ENCODE measurements around the gene NEDD4.
"Not testable (repeated sequence)": the region's sequence is repeated elsewhere in the genome, so short reads cannot be mapped to it uniquely, and the experiment has no call there.

The NEDD4 gene

GRCh38 chr15:55954862-55955605 is 38.4 kb downstream of the NEDD4 start:
- no peak for DNase-seq (ENCODE audit: low spot score)

- peak; percentile 21 for DNase-seq (ENCODE audit: low spot score)
Observed at GRCh38 chr15:55952501-55953274, 40.7 kb downstream of the NEDD4 start.

- DNase-seq (ENCODE audit: low spot score) = not testable (repeated sequence)
Observed at GRCh38 chr15:55944606-55945005, 48.8 kb downstream of the NEDD4 start.

GRCh38 chr15:55942332-55942731 is 51.1 kb downstream of the NEDD4 start:
- no peak for DNase-seq (ENCODE audit: low spot score)

DNA sequence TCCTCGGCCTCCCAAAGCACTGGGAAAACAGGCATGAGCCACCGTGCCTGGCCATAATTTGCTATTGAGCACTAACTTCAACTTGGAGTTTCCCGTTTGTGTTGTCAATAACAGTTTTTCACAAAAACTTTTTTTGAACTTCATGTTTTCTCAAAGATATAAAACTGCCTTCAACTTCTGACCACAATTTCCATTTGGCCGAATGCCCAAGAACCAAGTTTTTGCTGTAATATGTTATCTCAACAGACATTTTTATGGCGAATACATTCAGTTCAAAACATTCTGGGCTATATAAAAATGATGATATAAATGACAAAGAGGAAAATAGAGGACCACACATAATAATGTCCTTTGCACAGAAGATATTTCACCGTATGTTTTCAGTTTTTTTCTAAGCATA is 56.4 kb downstream of the NEDD4 start:
- no peak for DNase-seq (ENCODE audit: low spot score)

DNA sequence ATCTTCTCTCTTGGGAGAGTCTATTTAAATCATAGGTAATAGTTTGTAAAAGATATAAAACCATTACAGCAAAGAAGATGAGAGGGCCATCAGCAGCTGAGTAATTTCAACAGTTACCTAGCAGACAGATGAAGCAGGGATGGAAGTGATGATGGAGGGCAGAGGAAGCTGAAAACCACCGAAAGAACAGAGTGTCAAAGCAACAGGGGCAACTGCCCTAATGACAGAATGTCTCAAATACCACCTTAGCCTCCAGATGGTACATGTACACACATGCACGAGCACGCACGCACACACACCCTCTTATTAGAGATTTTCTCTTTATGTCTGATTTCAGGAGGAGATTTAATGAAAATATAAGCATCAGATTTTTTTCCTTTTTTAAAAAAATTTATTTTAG is 64.5 kb downstream of the NEDD4 start:
- no peak for DNase-seq (ENCODE audit: low spot score)

- no peak for DNase-seq (ENCODE audit: low spot score)
Observed at GRCh38 chr15:55921744-55922143, 71.7 kb downstream of the NEDD4 start.

DNA sequence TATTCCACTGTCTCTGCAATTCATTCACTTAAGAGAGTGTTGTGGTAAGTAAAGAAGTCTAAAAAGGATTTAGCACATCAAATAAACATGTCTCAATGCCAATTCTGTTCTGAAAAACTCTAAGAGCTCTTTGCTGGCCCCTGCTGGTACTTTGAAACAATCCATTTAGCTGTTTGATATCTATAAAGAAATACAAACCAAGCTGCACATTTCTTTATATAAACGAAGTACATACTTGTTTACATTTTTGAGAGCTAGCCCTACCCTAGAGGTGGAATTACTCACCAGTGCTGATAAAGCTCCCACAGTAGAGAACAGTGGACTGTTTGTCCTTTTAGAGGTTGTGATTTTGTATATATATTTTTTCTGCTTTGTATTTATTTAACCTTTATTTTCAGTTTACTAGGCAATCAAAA is 75.5 kb downstream of the NEDD4 start:
- peak; percentile 71 for DNase-seq (ENCODE audit: low spot score)

GRCh38 chr15:55916666-55917409 is 76.6 kb downstream of the NEDD4 start:
- peak; percentile 82 for DNase-seq (ENCODE audit: low spot score)

GRCh38 chr15:55915876-55916567 is 77.4 kb downstream of the NEDD4 start:
- DNase-seq (ENCODE audit: low spot score) = no peak

- no peak for DNase-seq (ENCODE audit: low spot score)
Observed at GRCh38 chr15:55915221-55915620, 78.2 kb downstream of the NEDD4 start.

- no peak for DNase-seq (ENCODE audit: low spot score)
Observed at GRCh38 chr15:55914446-55914845, 79.0 kb downstream of the NEDD4 start.

GRCh38 chr15:55912982-55913381 is 80.4 kb downstream of the NEDD4 start:
- no peak for DNase-seq (ENCODE audit: low spot score)

- DNase-seq (ENCODE audit: low spot score) = peak; percentile 87
Observed at GRCh38 chr15:55909036-55909811, 84.2 kb downstream of the NEDD4 start.

DNA sequence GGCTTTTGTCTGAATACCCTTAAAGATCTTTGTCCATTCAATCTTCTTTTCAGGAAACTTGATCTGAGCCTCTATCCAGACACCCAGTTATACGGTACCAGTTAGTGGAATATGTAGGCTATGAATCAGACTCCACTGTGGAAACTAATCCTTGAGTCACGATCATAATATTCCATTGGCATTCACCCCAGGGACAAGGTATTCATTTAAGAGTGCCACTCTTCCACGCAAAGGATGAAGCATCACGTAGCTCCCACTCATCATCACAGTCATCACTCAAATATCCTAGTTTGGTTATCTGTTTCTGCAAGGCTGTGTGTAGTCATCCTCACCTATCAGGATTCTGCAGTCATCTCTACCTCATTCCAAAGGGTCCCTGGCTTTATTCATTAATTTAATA is 85.6 kb downstream of the NEDD4 start:
- peak; percentile 99 for DNase-seq (ENCODE audit: low spot score)

- DNase-seq (ENCODE audit: low spot score) = no peak
Observed at GRCh38 chr15:55902981-55903380, 90.4 kb downstream of the NEDD4 start.

- DNase-seq (ENCODE audit: low spot score) = no peak
Observed at GRCh38 chr15:55900019-55900418, 93.4 kb downstream of the NEDD4 start.

DNA sequence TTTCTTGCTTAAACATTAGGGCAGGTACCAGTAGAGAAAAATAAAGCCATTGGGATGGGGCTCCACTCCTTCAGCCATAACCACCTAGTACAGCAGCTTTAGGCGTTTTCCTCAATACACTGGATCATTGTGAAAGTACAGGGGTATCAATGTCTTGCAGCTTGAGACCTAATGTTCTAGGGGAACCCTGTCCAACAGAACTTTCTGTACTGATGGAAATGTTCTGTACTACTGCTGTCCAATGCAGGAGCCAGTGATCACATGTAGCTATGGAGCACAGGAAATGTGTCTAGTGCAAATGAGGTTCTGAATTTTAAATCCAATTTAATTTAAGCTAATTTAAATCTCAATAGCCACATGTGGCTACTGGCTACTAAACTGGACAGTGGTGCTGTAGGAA is 93.9 kb downstream of the NEDD4 start:
- DNase-seq (ENCODE audit: low spot score) = no peak

DNA sequence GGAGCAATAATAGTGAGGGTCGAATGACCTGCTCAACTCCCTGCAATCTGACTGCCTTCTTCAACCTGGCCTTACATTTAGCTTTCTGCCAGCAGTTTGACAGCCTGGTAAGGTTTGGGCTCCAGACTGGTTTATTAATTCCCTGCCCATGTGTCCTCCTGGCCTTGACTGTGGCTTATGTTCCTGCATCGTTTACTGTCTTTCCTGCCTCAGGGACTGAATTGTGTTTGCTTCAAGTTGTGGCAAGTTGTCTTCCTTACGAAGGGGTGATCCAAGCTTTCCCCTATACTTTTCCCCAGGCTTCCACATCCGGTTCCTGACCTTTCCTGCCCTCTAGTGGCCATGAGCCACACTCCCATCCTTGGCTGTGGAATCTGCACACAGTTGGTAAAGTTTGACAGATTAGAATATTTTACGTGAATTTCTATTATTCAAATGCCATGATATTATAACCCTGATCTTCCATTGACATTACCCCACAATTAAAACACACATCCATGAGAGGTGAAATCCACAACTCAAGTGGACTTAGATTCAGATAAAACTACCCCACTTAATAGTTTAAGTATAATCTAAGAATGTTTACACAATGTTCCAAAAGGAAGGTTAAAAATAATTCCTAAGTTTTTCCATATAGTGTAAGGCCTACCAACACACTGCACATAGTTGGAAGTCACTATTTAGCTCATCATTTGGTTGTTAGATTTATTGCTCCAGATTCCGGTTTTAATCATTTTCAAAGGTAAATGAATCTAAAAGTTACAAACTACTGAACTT is 95.7 kb downstream of the NEDD4 start:
- peak; percentile 80 for DNase-seq (ENCODE audit: low spot score)

DNA sequence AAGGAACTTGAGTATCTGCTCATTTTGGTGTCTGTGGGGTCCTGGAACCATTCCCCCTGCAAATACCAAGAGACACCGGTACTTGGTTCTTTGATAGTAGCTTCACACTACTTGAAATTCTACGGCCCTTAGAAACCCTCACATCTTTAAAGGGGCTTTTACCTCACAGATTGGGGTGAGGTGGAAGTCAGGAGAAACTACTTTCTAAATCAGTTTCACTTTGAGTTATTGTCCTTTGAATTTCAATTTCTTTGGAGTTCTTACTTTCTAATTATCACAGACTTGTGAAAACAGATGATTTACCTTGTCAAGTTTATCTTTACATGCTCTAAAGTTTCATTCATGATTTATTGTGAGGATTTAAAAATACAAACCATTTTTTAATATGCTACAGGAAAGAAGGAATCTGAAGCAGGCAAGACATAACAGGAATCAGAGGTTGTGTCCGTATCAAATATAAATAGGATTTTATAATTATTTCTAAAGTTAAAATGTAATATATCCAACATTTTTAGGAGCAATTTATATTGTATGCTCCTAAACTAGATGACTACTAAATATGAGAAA is 98.9 kb downstream of the NEDD4 start:
- no peak for DNase-seq (ENCODE audit: low spot score)
